Smooth muscle cell (in vitro differentiated cells): ENCODE measurements around the gene TLX2. TPM values are rescaled to one million over a fixed set of nuclear protein-coding genes. Genes with fewer than 3 reads are reported as not detected.

Experiments
- DNase-seq: peaks from one replicate; lab custom pipeline; 2025; ENCODE audit not compliant: unreplicated experiment; lab: John Stamatoyannopoulos, UW
- H2AFZ ChIP-seq: fragments of 200-600 bp; sonication (generic); 2 replicates; pipeline ENCODE4 v1.6.0; 2016; ENCODE audit warnings: antibody characterized with exemption, low read depth, mild to moderate bottlenecking
- H3F3A ChIP-seq: fragments of 200-600 bp; sonication (generic); 2 replicates; pipeline ENCODE4 v1.6.0; 2017; ENCODE audit warnings: antibody characterized with exemption, low read depth
- H3K27ac ChIP-seq: fragments of 200-600 bp; sonication (generic); 2 replicates; pipeline ENCODE4 v1.5.1; 2016; ENCODE audit warnings: low read depth, mild to moderate bottlenecking
- H3K27me3 ChIP-seq: fragments of 200-600 bp; sonication (generic); 2 replicates; pipeline ENCODE4 v1.6.1; 2016; ENCODE audit warnings: low read depth, mild to moderate bottlenecking
- H3K36me3 ChIP-seq: fragments of 200-600 bp; sonication (generic); 2 replicates; pipeline ENCODE4 v1.5.1; 2016; ENCODE audit warnings: low read depth
- H3K4me1 ChIP-seq: fragments of 200-600 bp; sonication (generic); 2 replicates; pipeline ENCODE4 v1.5.1; 2016; ENCODE audit warnings: low read depth
- H3K4me2 ChIP-seq: fragments of 200-600 bp; sonication (generic); 2 replicates; pipeline ENCODE4 v1.6.0; 2016; ENCODE audit warnings: mild to moderate bottlenecking
- H3K4me3 ChIP-seq: fragments of 200-600 bp; sonication (generic); 2 replicates; pipeline ENCODE4 v1.5.1; 2016; ENCODE audit warnings: mild to moderate bottlenecking
- H3K79me2 ChIP-seq: fragments of 200-600 bp; sonication (generic); 2 replicates; pipeline ENCODE4 v1.6.0; 2016; ENCODE audit warnings: low read depth, mild to moderate bottlenecking
- H3K9ac ChIP-seq: fragments of 200-600 bp; sonication (generic); 2 replicates; pipeline ENCODE4 v1.6.0; 2016; ENCODE audit warnings: low read depth
- H3K9me3 ChIP-seq: fragments of 200-600 bp; sonication (generic); replicated peaks from 2 replicates; pipeline ENCODE4 v1.5.1; 2016; ENCODE audit warnings: low read depth
- H4K20me1 ChIP-seq: fragments of 200-600 bp; sonication (generic); 2 replicates; pipeline ENCODE4 v1.6.0; 2016; ENCODE audit warnings: low read depth
- CTCF ChIP-seq: fragments of 200-600 bp; sonication (generic); IDR thresholded peaks from 2 replicates; pipeline ENCODE4 v1.5.1; 2017; ENCODE audit warnings: borderline replicate concordance, mild to moderate bottlenecking, antibody characterized with exemption; ENCODE audit not compliant: insufficient read depth, poor library complexity, severe bottlenecking
- WGBS: methylation state at CpG from one replicate; pipeline ENCODE4 v1.1.7; 2016; ENCODE audit warnings: low lambda C conversion rate; 5-methylcytosine and 5-hydroxymethylcytosine counted together
- polyA plus RNA-seq: library from polyadenylated mRNA; unstranded; fragments of >200 nt; fragmentation: Nextera tagmentation; extraction: Ambion mirVana; gene quantifications from 2 replicates; pipeline ENCODE4 v1.2.1, GENCODE V29; 2016
- total RNA-seq: library from RNA; depleted of rRNA; stranded (reverse); fragments of >200 nt; gene quantifications from 2 replicates; pipeline ENCODE4 v1.2.3, GENCODE V29; 2014

TLX2 gene
- total and polyA plus RNA-seq, 2 experiments from 2014 or later: not detected

DNA sequence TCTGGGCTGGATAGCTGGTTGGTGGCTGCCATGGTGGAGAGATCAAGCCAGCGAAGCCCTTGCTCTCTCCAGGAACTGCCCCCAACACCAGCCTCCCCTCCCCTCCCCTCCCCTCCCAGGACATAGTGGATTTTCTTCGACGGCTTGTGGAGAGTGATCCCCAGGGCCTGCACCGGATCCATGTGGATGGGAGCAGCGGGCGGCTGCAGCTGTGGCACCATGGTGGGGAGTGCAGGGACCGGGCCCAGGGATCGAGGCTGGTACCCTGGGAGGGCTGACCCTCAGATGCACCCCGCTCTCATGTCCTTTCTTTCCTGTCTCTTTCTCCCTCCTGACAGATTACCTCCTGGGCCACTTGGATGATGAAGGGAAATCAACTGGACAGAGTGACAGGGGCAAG is 24.3 kb upstream of the TLX2 start:
- H3K4me3 ChIP-seq: no peak overlapping the region
- H3F3A ChIP-seq: no peaks in the 10 kb centered on the region
- H3K4me1 ChIP-seq: no peaks in the 10 kb centered on the region
- no peak for DNase-seq
- H3K4me2 ChIP-seq: no peak overlapping the region
- no peaks in the 10 kb centered on the region for H4K20me1 ChIP-seq
- no peak overlapping the region for H2AFZ ChIP-seq
- H3K9me3 ChIP-seq: no peaks in the 10 kb centered on the region
- TF ChIP-seq CTCF: no peak
- H3K36me3 ChIP-seq: no peaks in the 10 kb centered on the region
- WGBS: 97% methylated on average over 8 of the region's 9 CpGs
- no peak overlapping the region for H3K27ac ChIP-seq
- H3K27me3 ChIP-seq: no peaks in the 10 kb centered on the region
- no peak overlapping the region for H3K9ac ChIP-seq
- peaks cover 2% of the 10 kb centered on the region for H3K79me2 ChIP-seq

- H2AFZ ChIP-seq: no peak overlapping the region
- no peak for TF ChIP-seq CTCF
- no peak overlapping the region for H3K27ac ChIP-seq
- no peak overlapping the region for H3K9ac ChIP-seq
- no peaks in the 10 kb centered on the region for H3K36me3 ChIP-seq
- no peaks in the 10 kb centered on the region for H3K9me3 ChIP-seq
- peaks cover 2% of the 10 kb centered on the region for H3K27me3 ChIP-seq
- H3K4me3 ChIP-seq: no peak overlapping the region
- 95% methylated on average over 12 of the region's 12 CpGs for WGBS
- no peaks in the 10 kb centered on the region for H3K79me2 ChIP-seq
- H3K4me1 ChIP-seq: no peaks in the 10 kb centered on the region
- peaks cover 5% of the 10 kb centered on the region for H3F3A ChIP-seq
- H3K4me2 ChIP-seq: no peak overlapping the region
- no peak for DNase-seq
- H4K20me1 ChIP-seq: no peaks in the 10 kb centered on the region
Observed at GRCh38 chr2:74491648-74492544, 22.4 kb upstream of the TLX2 start.

GRCh38 chr2:74493546-74493945 is 20.7 kb upstream of the TLX2 start:
- H3K27me3 ChIP-seq: peaks cover 18% of the 10 kb centered on the region
- H3K27ac ChIP-seq: no peak overlapping the region

More at GRCh38 chr2:74493546-74493945, 20.7 kb upstream of the TLX2 start:
- H3K4me1 ChIP-seq: peaks cover 10% of the 10 kb centered on the region
- H3K4me2 ChIP-seq: no peak overlapping the region
- no peaks in the 10 kb centered on the region for H3K79me2 ChIP-seq
- TF ChIP-seq CTCF: no peak
- H4K20me1 ChIP-seq: no peaks in the 10 kb centered on the region
- H3F3A ChIP-seq: peaks cover 5% of the 10 kb centered on the region
- H3K9me3 ChIP-seq: no peaks in the 10 kb centered on the region
- H3K36me3 ChIP-seq: no peaks in the 10 kb centered on the region
- 95% methylated on average over 3 of the region's 3 CpGs for WGBS
- no peak overlapping the region for H3K4me3 ChIP-seq
- no peak for DNase-seq
- H2AFZ ChIP-seq: no peak overlapping the region
- no peak overlapping the region for H3K9ac ChIP-seq
